ENCODE data around the gene TLE4.

DNA sequence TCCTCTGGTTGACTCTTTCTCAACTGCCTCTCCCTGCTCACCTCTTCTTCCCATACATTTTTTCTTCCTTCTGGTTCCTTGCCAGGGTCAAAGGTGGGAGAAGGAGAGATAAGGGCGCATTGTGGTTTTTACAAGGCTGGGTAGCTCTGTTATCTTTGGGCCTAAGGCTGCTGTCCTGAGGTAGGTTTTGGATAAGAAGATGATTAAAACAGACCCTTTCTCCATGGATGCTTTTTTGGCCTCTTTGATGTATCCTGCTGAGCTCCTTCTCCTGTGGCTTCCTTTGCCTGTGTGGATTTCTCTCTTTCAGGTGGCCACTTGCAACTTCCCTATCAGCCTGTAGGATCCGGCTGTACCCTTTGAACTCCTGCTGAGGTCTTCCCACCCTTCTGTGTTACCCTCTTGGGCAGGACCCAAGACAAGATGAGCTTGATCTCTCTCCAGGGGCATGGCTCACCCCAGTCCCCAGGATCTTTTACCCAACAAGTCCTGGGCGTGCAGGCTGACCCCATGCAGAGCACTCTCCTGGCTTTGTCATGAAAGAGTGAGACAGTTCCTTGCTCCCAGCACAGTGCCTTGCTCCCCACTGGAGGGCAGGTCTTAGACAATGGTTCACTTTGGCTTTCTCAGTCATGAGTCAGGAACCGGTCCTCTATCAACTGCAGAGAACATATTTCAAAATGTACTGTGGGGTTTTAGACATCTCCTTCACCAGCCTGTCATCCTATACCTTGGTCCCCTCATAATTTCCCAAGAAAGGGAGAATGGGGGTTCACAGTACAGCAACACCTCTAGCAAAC is 197.9 kb downstream of the TLE4 start:
- TF ChIP-seq, protein P1, sequence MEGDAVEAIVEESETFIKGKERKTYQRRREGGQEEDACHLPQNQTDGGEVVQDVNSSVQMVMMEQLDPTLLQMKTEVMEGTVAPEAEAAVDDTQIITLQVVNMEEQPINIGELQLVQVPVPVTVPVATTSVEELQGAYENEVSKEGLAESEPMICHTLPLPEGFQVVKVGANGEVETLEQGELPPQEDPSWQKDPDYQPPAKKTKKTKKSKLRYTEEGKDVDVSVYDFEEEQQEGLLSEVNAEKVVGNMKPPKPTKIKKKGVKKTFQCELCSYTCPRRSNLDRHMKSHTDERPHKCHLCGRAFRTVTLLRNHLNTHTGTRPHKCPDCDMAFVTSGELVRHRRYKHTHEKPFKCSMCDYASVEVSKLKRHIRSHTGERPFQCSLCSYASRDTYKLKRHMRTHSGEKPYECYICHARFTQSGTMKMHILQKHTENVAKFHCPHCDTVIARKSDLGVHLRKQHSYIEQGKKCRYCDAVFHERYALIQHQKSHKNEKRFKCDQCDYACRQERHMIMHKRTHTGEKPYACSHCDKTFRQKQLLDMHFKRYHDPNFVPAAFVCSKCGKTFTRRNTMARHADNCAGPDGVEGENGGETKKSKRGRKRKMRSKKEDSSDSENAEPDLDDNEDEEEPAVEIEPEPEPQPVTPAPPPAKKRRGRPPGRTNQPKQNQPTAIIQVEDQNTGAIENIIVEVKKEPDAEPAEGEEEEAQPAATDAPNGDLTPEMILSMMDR (conservative IDR thresholded peaks at IDR 0.05; ENCODE audit: low read depth, low read length) = no peak
- no peak for TF ChIP-seq POLR2A (IDR thresholded peaks at IDR 0.05; ENCODE audit: low read depth, low read length)
- TF ChIP-seq RAD21 (IDR thresholded peaks at IDR 0.05; ENCODE audit: low read length) = no peak

Measured in IMR-90 (cell line).